ENCODE data around the gene ADCY4.

Gene ADCY4

GRCh38 chr14:24369907-24370687 lies 35.2 kb upstream of the ADCY4 start:
- TF ChIP-seq GATA3 (IDR thresholded peaks at IDR 0.05; ENCODE audit: low read depth, low read length) (no peak), GATA2 (IDR thresholded peaks at IDR 0.05; ENCODE audit: low read depth, low read length) (no peak)

- TF ChIP-seq GATA3 (IDR thresholded peaks at IDR 0.05; ENCODE audit: low read depth, low read length) = no peak
- no peak for TF ChIP-seq GATA2 (IDR thresholded peaks at IDR 0.05; ENCODE audit: low read depth, low read length)
These were observed 34.6 kb upstream of the ADCY4 start for GRCh38 chr14:24369463-24369862.

GRCh38 chr14:24368562-24369252 lies 33.8 kb upstream of the ADCY4 start:
- TF ChIP-seq GATA3 (IDR thresholded peaks at IDR 0.05; ENCODE audit: low read depth, low read length) (no peak), GATA2 (IDR thresholded peaks at IDR 0.05; ENCODE audit: low read depth, low read length) (no peak)

- TF ChIP-seq GATA2 (IDR thresholded peaks at IDR 0.05; ENCODE audit: low read depth, low read length) (no peak), GATA3 (IDR thresholded peaks at IDR 0.05; ENCODE audit: low read depth, low read length) (no peak)
These were observed 33.3 kb upstream of the ADCY4 start for GRCh38 chr14:24368212-24368561.

- TF ChIP-seq GATA2 (IDR thresholded peaks at IDR 0.05; ENCODE audit: low read depth, low read length) = no peak
- no peak for TF ChIP-seq GATA3 (IDR thresholded peaks at IDR 0.05; ENCODE audit: low read depth, low read length)
These were observed 32.8 kb upstream of the ADCY4 start, which contains the start of gene NFATC4 for GRCh38 chr14:24367514-24368211. Gene NFATC4 (plus strand): TSS chr14:24368184. CDS start chr14:24368341, 157 bp downstream.

- TF ChIP-seq GATA2 (IDR thresholded peaks at IDR 0.05; ENCODE audit: low read depth, low read length) (no peak), GATA3 (IDR thresholded peaks at IDR 0.05; ENCODE audit: low read depth, low read length) (no peak)
These were observed 32.0 kb upstream of the ADCY4 start for GRCh38 chr14:24366721-24367513.

GRCh38 chr14:24366413-24366720 lies 31.5 kb upstream of the ADCY4 start:
- TF ChIP-seq GATA2 (IDR thresholded peaks at IDR 0.05; ENCODE audit: low read depth, low read length) (no peak), GATA3 (IDR thresholded peaks at IDR 0.05; ENCODE audit: low read depth, low read length) (no peak)

GRCh38 chr14:24365600-24366412 lies 30.9 kb upstream of the ADCY4 start:
- no peak for TF ChIP-seq GATA3 (IDR thresholded peaks at IDR 0.05; ENCODE audit: low read depth, low read length)
- TF ChIP-seq GATA2 (IDR thresholded peaks at IDR 0.05; ENCODE audit: low read depth, low read length) = no peak

GRCh38 chr14:24364841-24365240 lies 30.0 kb upstream of the ADCY4 start:
- TF ChIP-seq GATA2 (IDR thresholded peaks at IDR 0.05; ENCODE audit: low read depth, low read length) (no peak), GATA3 (IDR thresholded peaks at IDR 0.05; ENCODE audit: low read depth, low read length) (no peak)

- TF ChIP-seq GATA3 (IDR thresholded peaks at IDR 0.05; ENCODE audit: low read depth, low read length) (no peak), GATA2 (IDR thresholded peaks at IDR 0.05; ENCODE audit: low read depth, low read length) (no peak)
These were observed 28.5 kb upstream of the ADCY4 start for GRCh38 chr14:24363401-24363800.

GRCh38 chr14:24362241-24362960 lies 27.5 kb upstream of the ADCY4 start:
- TF ChIP-seq GATA2 (IDR thresholded peaks at IDR 0.05; ENCODE audit: low read depth, low read length) (no peak), GATA3 (IDR thresholded peaks at IDR 0.05; ENCODE audit: low read depth, low read length) (no peak)

- TF ChIP-seq GATA3 (IDR thresholded peaks at IDR 0.05; ENCODE audit: low read depth, low read length) (no peak), GATA2 (IDR thresholded peaks at IDR 0.05; ENCODE audit: low read depth, low read length) (no peak)
These were observed 26.5 kb upstream of the ADCY4 start for GRCh38 chr14:24361326-24361725.

GRCh38 chr14:24360281-24360680 lies 25.4 kb upstream of the ADCY4 start:
- TF ChIP-seq GATA2 (IDR thresholded peaks at IDR 0.05; ENCODE audit: low read depth, low read length) (no peak), GATA3 (IDR thresholded peaks at IDR 0.05; ENCODE audit: low read depth, low read length) (no peak)

Data from SH-SY5Y (cell line).